Mesenteric fat pad (tissue), 1 donor: ENCODE results near the gene CAPRIN1. TPM values are rescaled to one million over a fixed set of nuclear protein-coding genes. Genes with fewer than 3 reads are reported as not detected.
A peak's percentile ranks its signal among the peaks of the same experiment; 100 is the strongest.
"Not testable (repeated sequence)": the region's sequence is repeated elsewhere in the genome, so short reads cannot be mapped to it uniquely, and the experiment has no call there.

Experiments
- DNase-seq: peaks from one replicate; pipeline ENCODE4 v3.0.0-alpha.2; 2020; ENCODE audit warnings: low spot score
- total RNA-seq: library from RNA; stranded (reverse); fragmentation: NEBNext Ultra II Directional; extraction: Animal tissue kit (Norgen Biotek cat#: 25700); gene quantifications from one replicate; pipeline ENCODE4 v1.2.1, GENCODE V29; 2021
- donor health status: DM: yes; HTN: yes; CAD: no.

The CAPRIN1 gene
- total RNA-seq, 1 donor from 2014 or later, result 178 TPM

DNA sequence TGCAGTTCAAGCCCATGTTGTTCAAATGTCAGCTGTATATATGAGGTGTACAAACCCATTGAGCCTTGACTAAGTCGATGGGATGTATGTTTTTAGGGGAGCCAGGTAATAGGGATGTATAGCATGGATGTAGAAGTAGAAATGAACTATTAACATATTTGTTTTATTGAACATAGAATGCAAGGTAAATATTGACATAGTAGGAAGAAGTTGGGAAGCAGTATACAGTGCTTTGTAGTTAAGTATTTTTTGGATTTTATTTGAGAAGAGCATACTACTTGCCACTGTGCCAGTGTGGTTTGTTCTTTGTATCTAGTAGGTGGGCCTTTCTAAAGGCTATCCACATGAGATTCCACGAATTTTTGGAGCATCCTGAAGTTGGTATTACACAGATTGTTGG lies 33.1 kb downstream of the CAPRIN1 start:
- DNase-seq, result no peak

- DNase-seq, result no peak
Measured at GRCh38 chr11:34086554-34087283, 35.2 kb downstream of the CAPRIN1 start.

GRCh38 chr11:34091825-34092224 lies 40.3 kb downstream of the CAPRIN1 start:
- DNase-seq, result no peak

GRCh38 chr11:34094900-34095299 lies 43.4 kb downstream of the CAPRIN1 start:
- not testable (repeated sequence) for DNase-seq

- no peak for DNase-seq
Measured at GRCh38 chr11:34098813-34099212, 47.3 kb downstream of the CAPRIN1 start.

DNA sequence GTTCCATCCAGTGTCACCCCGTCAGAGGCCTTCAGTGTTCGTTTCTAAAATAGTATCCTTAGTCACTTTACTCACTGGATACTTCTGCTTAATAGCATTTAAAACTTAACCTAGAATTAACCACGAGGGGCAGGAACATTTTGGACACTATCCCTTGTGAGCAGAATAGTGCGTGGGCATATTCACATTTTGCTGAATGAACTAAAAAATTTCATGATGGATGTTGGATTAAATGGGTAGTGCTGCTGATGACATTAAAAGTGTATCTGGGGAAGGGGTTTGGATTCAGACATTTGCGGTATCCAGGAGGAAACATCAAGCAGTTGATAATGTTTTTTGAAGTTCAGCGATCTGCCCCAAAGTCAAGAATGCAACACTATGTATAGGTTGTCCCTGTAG lies 53.1 kb downstream of the CAPRIN1 start:
- DNase-seq, result no peak

- DNase-seq, result peak; percentile 97
Measured at GRCh38 chr11:34105079-34105956, 53.8 kb downstream of the CAPRIN1 start, which contains the start of gene NAT10. TSS of gene NAT10 (plus strand) at chr11:34105629. CDS start at chr11:34108226, 2,597 bp downstream.

DNA sequence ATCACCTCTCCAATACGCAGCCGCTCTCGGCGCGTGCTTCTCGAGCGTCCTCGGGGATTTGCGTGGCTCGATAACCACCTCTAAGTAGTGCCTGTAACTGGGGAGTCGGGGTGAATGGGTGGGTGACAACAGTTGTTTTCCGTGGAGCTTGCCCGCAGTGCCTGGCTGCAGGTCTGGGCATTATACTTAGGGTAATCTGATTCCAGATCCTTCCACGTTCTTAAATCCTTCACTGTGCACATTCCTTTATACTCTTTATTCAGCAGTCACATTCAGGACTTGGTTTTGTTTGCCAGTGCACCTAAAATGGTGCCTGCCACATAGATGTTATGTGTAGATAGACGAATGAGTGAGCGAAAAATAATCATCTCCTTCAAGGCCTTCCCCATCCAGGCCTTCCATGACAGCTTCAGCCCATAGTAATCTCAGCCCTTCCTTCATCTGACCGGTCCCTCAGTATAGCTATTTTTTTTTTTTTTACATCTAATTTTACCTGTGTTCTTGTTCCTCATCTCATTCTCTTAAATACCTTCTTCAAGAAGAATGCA lies 54.5 kb downstream of the CAPRIN1 start:
- no peak for DNase-seq

GRCh38 chr11:34111722-34112270 lies 60.3 kb downstream of the CAPRIN1 start:
- no peak for DNase-seq

GRCh38 chr11:34114014-34114413 lies 62.5 kb downstream of the CAPRIN1 start:
- no peak for DNase-seq

GRCh38 chr11:34114471-34114870 lies 62.9 kb downstream of the CAPRIN1 start:
- DNase-seq, result no peak

DNA sequence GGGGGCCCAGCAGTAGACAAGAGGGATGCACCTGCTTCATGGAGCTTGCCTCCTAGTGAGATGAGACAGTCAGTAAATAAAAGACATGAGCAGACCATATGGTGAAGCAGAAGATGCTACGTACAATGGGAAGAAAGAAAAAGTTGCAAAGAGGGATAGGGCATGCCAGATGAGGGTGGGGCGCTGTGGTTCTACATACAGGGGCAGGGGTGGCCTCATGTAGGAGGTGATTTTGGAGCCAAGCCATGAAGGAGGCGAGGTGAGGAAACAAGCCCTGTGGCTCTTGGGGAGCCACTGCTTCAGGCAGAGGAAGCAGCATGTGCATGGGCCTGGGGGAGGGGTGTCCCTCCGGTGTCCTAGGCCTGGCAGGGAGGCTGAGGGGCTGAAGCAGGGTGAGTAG lies 69.1 kb downstream of the CAPRIN1 start:
- DNase-seq, result no peak

DNA sequence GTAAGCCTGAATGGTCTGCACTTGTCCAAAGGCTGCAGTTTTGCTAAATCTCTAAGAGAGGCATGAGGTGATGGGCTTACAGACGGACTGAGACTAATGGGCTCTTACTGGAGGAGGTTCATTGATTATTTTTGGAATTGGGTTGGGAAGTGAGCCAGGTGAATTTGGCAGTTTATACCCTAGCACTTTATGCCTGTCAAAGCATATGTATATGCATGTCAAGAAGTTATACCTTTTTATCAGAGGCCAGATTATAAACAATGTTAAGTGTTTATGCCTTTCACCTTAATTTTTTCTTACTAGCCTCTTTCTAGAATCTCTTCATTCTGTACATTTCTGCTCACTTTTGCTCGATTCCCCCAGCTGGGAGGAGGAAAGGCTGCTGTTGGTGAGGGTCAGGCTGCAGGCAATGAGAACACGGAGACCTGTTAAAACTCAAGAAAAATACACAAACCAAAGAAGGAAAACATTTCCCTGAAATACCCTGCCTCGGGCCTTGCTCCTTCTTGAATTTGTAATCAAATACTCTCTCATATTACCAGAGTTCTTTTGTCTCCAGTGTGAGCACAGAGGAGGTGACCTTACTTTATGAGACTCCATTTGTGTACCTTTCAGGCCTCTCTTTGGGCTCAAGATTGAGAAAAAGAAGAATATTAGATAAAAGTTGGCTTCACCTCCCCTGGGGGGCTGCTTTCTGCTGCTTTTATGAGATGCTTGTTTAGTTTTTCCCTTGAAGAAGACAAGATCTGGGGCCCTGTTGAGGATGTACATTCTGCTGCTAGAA lies 73.5 kb downstream of the CAPRIN1 start:
- DNase-seq, result no peak

DNA sequence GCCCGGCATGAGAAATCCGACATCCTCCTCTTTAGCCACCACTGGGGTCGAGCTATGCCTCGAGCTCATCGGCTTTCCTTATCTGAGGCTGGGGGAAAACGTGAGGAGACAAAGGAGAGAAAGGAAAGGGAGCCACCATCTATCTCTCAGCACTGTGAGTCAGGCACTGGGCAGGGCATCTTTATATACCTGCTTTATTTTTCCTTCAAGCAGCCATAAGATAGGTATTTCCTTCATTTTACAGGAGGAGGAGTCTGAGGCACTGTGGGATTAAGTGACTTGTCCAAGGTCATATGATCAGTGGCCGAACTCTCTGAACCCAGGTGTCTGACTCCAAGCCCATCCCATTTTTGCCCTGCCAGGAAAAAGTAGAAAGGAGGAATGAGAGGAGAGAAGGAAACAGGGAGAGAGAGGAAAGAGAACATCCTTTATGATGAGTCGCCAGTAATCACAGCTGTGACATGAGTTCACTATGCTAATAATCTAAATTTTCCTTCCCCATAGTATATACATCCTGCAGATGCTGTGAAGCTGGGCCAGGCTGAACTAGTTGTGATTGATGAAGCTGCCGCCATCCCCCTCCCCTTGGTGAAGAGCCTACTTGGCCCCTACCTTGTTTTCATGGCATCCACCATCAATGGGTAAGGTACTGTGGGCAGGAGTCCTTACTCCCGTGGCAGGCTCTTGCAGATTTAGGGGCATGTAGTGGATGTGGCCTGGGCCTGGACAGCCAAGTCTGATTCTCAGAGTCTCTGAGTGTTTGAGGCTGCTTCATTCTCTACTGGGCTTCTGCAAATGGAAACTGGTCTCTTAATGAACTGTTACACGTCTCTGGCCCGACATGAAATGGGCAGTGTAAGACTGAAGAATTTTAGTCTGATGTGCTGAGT lies 75.7 kb downstream of the CAPRIN1 start:
- DNase-seq, result peak; percentile 69

DNA sequence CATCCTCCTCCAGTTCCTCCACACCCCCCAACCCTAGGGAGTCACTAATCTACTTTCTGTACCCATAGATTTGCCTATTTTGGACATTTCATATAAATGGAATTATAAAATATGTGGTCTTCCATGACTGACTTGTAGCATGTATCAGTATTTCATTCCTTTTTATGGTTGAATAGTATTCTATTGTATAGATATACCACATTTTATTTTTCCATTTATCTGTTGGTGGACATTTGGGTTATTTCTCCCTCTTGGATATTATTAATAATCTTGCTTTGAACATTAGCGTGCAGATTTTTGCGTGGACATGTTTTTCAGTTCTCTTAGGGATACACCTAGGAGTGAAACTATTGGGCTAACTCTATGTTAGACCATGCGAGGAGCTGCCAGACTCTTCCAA lies 77.3 kb downstream of the CAPRIN1 start:
- DNase-seq, result no peak

DNA sequence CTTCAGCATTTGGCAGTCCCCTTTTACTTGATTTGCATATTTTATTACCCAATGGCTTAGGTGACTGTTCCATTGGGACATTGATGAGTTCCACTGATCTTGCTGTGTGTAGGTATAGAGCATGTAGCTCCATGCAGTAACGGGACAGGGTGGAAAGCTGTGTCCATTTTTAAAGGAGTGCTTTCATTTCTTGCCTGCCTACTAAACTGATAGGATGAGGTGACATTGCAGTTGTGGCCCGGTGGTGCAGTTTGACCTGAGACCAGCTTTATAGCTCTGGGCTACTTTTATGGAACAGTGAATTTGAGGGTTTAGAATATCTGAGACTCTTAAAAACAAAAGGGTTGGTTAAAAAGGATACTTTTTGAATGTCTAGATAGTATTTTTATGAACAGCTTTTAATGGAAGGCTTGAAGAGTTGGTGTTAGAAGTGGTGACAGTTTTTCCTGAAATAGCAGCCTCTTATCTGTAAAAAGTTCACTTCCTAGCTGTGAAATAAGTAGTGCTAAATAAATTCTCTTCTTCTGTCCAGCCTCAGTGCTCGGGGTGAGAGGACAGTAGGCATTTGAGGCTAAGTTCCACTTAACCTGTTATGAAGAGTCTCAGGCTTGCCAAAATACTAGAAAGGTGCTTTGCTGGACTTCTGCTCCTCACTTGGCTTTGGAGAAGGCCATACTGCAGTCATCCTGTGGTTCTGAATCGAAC lies 80.9 kb downstream of the CAPRIN1 start:
- DNase-seq, result no peak

DNA sequence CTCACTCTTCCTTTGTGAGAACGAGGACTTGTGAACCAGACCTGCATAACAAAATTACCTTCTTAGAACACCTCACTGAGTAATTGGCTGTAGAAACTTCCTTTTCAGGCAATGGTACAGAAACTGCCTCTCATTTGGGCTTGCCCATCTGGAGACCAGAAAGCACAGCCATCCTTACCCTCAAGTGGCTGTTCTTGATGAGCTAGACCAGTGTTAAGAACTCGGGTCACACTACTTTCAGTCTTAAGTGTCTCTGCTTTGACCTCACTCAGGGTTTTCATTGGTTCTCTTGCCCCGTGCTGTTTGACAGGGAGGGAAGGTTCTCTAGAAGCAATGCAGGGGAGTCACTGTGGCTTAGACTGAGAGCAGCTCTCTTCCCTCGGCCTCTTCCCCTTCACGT lies 83.2 kb downstream of the CAPRIN1 start:
- no peak for DNase-seq

- no peak for DNase-seq
Measured at GRCh38 chr11:34135439-34135838, 83.9 kb downstream of the CAPRIN1 start.

- DNase-seq, result no peak
Measured at GRCh38 chr11:34136420-34136819, 84.9 kb downstream of the CAPRIN1 start.
